K562 (cell line): ENCODE data around the gene ESD. TPM values are rescaled to one million over a fixed set of nuclear protein-coding genes. Genes with fewer than 3 reads are reported as not detected.

ENCODE experiments used
- ATAC-seq: fragments of 200-7000 bp; cut with Tn5 transposase; 3 replicates; pipeline ENCODE4 v1.9.1; 2020; ENCODE audit warnings: moderate library complexity
- BruUV-seq: library from RNA; stranded (reverse); fragments of 400-500 nt; replicated peaks from 2 replicates; lab custom pipeline; 2021; lab: Mats Ljungman, UMichigan
- CTCF ChIA-PET: fragments of 300-600 bp; formaldehyde crosslinking; extraction: SDS; loops from one replicate; lab custom pipeline; 2021; ENCODE audit warnings: low intra/inter-chr PET ratio; lab: Yijun Ruan, JAX
- POLR2A ChIA-PET: fragments of 300-600, 350-650 bp; sonication (Branson Sonifier 250); formaldehyde crosslinking; extraction: SDS; loops from one replicate; lab custom pipeline; 2021; ENCODE audit warnings: antibody characterized with exemption, inconsistent platforms; lab: Yijun Ruan, JAX
- DNase-seq, 4 experiments: peaks; one replicate each; pipeline versions ENCODE4 v3.0.0 to v3.0.0-alpha.2; 2011 to 2018; ENCODE audit warnings: low spot score in 3 of 4, mixed read lengths in 3 of 4; ENCODE audit errors: extremely low read depth in 1 of 4
- FAIRE-seq: peaks from 2 replicates; lab custom pipeline; 2011; peaks lifted over from hg19 to GRCh38; lab: Jason Lieb, UNC
- H2AFZ ChIP-seq: 2 replicates; pipeline ENCODE4 v1.6.0; 2011; ENCODE audit warnings: low read depth, low read length, control low read depth, inconsistent platforms
- H3K27ac ChIP-seq: fragments of 200-600 bp; 3 replicates; pipeline ENCODE4 v1.8.0; 2011; ENCODE audit warnings: low read depth, mild to moderate bottlenecking, control low read depth, inconsistent platforms, low read length, moderate library complexity, mixed read lengths; ENCODE audit errors: extremely low read depth
- H3K27me3 ChIP-seq, 2 experiments: fragments of 300-600 bp in 1 of 2; 2 replicates in 1 of 2; 3 replicates in 1 of 2; pipeline versions ENCODE4 v1.6.0 to v1.8.0; 2011; ENCODE audit warnings: inconsistent platforms in 2 of 2, low read length in 2 of 2, mild to moderate bottlenecking in 1 of 2, mixed read lengths in 1 of 2, moderate library complexity in 1 of 2; ENCODE audit not compliant: control insufficient read depth in 2 of 2, insufficient read depth in 2 of 2
- H3K36me3 ChIP-seq: fragments of 300-600 bp; 3 replicates; pipeline ENCODE4 v1.8.0; 2011; ENCODE audit warnings: mild to moderate bottlenecking, low read length, inconsistent platforms; ENCODE audit not compliant: control insufficient read depth, insufficient read depth
- H3K4me1 ChIP-seq, 2 experiments: fragments of 200-600 bp in 1 of 2; replicated peaks in 1 of 2; 2 replicates in 1 of 2; 3 replicates in 1 of 2; pipeline versions ENCODE4 v1.5.1 to v1.8.0; 2011; ENCODE audit warnings: inconsistent platforms in 2 of 2, low read length in 2 of 2, mild to moderate bottlenecking in 1 of 2, mixed read lengths in 1 of 2, moderate library complexity in 1 of 2; ENCODE audit not compliant: control insufficient read depth in 2 of 2, insufficient read depth in 2 of 2
- H3K4me2 ChIP-seq: 2 replicates; pipeline ENCODE4 v1.6.1; 2011; ENCODE audit warnings: low read length, control low read depth, inconsistent platforms, mixed read lengths; ENCODE audit not compliant: insufficient read depth
- H3K4me3 ChIP-seq: fragments of 200-600 bp; sonication (generic), shearing (Covaris generic); 2 replicates; pipeline ENCODE4 v1.5.1; 2016; ENCODE audit warnings: control low read depth, inconsistent platforms
- H3K79me2 ChIP-seq: fragments of 200-600 bp; 3 replicates; pipeline ENCODE4 v1.8.0; 2011; ENCODE audit warnings: low read length, inconsistent platforms; ENCODE audit not compliant: control insufficient read depth, insufficient read depth
- H3K9ac ChIP-seq, 2 experiments: 2 replicates each; pipeline versions ENCODE4 v1.6.0 to v1.6.1; 2011; ENCODE audit warnings: low read depth in 2 of 2, low read length in 2 of 2, control low read depth in 1 of 2, inconsistent platforms in 1 of 2, mild to moderate bottlenecking in 1 of 2, mixed read lengths in 1 of 2; ENCODE audit not compliant: insufficient read depth in 1 of 2
- H3K9me1 ChIP-seq: one replicate; pipeline ENCODE4 v1.6.0; 2011; ENCODE audit warnings: inconsistent platforms, mild to moderate bottlenecking, low read length, moderate library complexity; ENCODE audit not compliant: control insufficient read depth, insufficient read depth
- H3K9me3 ChIP-seq: replicated peaks from 2 replicates; pipeline ENCODE4 v1.5.1; 2011; ENCODE audit warnings: low read depth, low read length, inconsistent platforms; ENCODE audit not compliant: control insufficient read depth, insufficient read depth
- H4K20me1 ChIP-seq: replicated peaks from 2 replicates; pipeline ENCODE4 v1.6.1; 2011; ENCODE audit warnings: low read length, inconsistent platforms, mixed read lengths; ENCODE audit not compliant: control insufficient read depth, insufficient read depth
- ATF4 ChIP-seq: fragments of 450-650 bp; formaldehyde crosslinking; IDR thresholded peaks from 2 replicates; pipeline ENCODE4 v1.4.0; 2022; ENCODE audit warnings: mild to moderate bottlenecking, moderate library complexity
- CCNT2 ChIP-seq: IDR thresholded peaks from 2 replicates; pipeline ENCODE4 v1.6.1; 2011; ENCODE audit warnings: borderline replicate concordance, low read depth, mild to moderate bottlenecking, moderate library complexity, mixed read lengths, low read length; ENCODE audit not compliant: insufficient read length; ENCODE audit errors: extremely low read depth
- DACH1 ChIP-seq: fragments of 450-650 bp; IDR thresholded peaks from 2 replicates; pipeline ENCODE4 v1.6.1; 2018; ENCODE audit not compliant: partially characterized antibody
- EGR1 ChIP-seq: fragments of 450-650 bp; conservative IDR thresholded peaks from 2 replicates; pipeline ENCODE4 v1.6.1; 2017; ENCODE audit warnings: mild to moderate bottlenecking
- HBP1 ChIP-seq: fragments of 450-650 bp; formaldehyde crosslinking; IDR thresholded peaks from 2 replicates; pipeline ENCODE4 v1.4.0; 2022; ENCODE audit warnings: missing genetic modification characterization
- NCOA6 ChIP-seq: fragments of 450-650 bp; IDR thresholded peaks from 2 replicates; pipeline ENCODE4 v1.6.1; 2017; ENCODE audit warnings: mild to moderate bottlenecking
- RFX1 ChIP-seq: fragments of 450-650 bp; IDR thresholded peaks from 2 replicates; pipeline ENCODE4 v1.6.1; 2016; ENCODE audit warnings: mild to moderate bottlenecking, moderate library complexity
- TAF15 ChIP-seq: fragments of 200-400 bp; formaldehyde crosslinking; IDR thresholded peaks from 2 replicates; pipeline ENCODE4 v1.6.1; 2017; ENCODE audit warnings: mild to moderate bottlenecking, low read depth, low read length, moderate library complexity
- THRAP3 ChIP-seq: fragments of 450-650 bp; IDR thresholded peaks from 2 replicates; pipeline ENCODE4 v1.6.1; 2016; ENCODE audit warnings: mild to moderate bottlenecking, inconsistent platforms, borderline replicate concordance
- ZNF41 ChIP-seq: fragments of 250-450 bp; sonication (Bioruptor Pico); conservative IDR thresholded peaks from 2 replicates; pipeline ENCODE4 v1.4.0; 2020; ENCODE audit warnings: mild to moderate bottlenecking
- ZNF77 ChIP-seq: fragments of 250-450 bp; sonication (Bioruptor Pico); IDR thresholded peaks from 2 replicates; pipeline ENCODE4 v1.5.0; 2020
- WGBS: fragments of 100-300 bp; shearing (Covaris generic); methylation state at CpG from one replicate; pipeline ENCODE4 v1.1.6; 2016; ENCODE audit warnings: low coverage, mixed read lengths; ENCODE audit not compliant: insufficient coverage; ENCODE audit errors: missing lambda C conversion rate; 5-methylcytosine and 5-hydroxymethylcytosine counted together
- in situ Hi-C: fragments of 300-500 bp; cut with MboI; formaldehyde crosslinking; loops from 4 replicates; pipeline ENCODE4 v1.15.0; 2018; ENCODE audit warnings: inconsistent platforms, mixed read lengths
- intact Hi-C: fragments of 100-400 bp; cut with micrococcal nuclease; formaldehyde crosslinking; loops from 2 replicates; pipeline ENCODE4 v1.14.2; 2022
- polyA plus RNA-seq, 8 experiments: library from polyadenylated mRNA; depleted of rRNA in 4 of 8; stranded (reverse) in 5 of 8; unstranded in 3 of 8; fragments of >200 nt; fragmentation: Nextera tagmentation in 2 of 8; fragmentation: Illumina TruSeq in 1 of 8; extraction: Ambion mirVana in 2 of 8; extraction: Trizol in 1 of 8; gene quantifications; 2 replicates each; pipeline versions ENCODE4 v1.2.1 to v1.2.3, GENCODE V29; 2011 to 2014; ENCODE audit warnings: inconsistent platforms in 1 of 8, missing spikeins in 1 of 8
- total RNA-seq, 7 experiments: library from RNA; depleted of rRNA in 6 of 7; stranded (reverse); fragments of >200 nt in 6 of 7; fragmentation: Illumina TruSeq in 2 of 7; extraction: Trizol in 2 of 7; gene quantifications; 2 replicates each; pipeline versions ENCODE4 v1.2.1 to v1.2.3, GENCODE V29; 2011 to 2021; ENCODE audit warnings: low replicate concordance in 1 of 7

The ESD gene
- total and polyA plus RNA-seq, 9 of the 15 experiments (the other 6 are each of a cell fraction or from before 2014, with no cell fraction given): 88.9 to 402 (median 232) TPM

- TF ChIP-seq ZNF77 (CRISPR knock-in tag) (no peak), ZNF41 (CRISPR knock-in tag) (no peak)
These were observed 48.2 kb upstream of the ESD start (continued) for GRCh38 chr13:46845146-46845545.

GRCh38 chr13:46844431-46844830 is 47.5 kb upstream of the ESD start:
- Histone ChIP-seq H3K9me1 (no peaks in the 10 kb centered on the region), H3K4me3 (no peak overlapping the region), H3K9ac (no peak overlapping the region), H4K20me1 (no peaks in the 10 kb centered on the region), H3K79me2 (no peaks in the 10 kb centered on the region), H3K27ac (no peak overlapping the region)
- in situ Hi-C loops: no loop called here
- TF ChIP-seq NCOA6 (no peak), THRAP3 (no peak), ATF4 (CRISPR knock-in tag) (no peak), RFX1 (no peak), TAF15 (no peak), DACH1 (no peak), CCNT2 (no peak), HBP1 (CRISPR knock-in tag) (no peak), EGR1 (no peak)
- TF ChIP-seq, all 486 proteins: peak for 0
- Histone ChIP-seq H3K36me3 (no peaks in the 10 kb centered on the region), H3K9me3 (no peaks in the 10 kb centered on the region), H3K4me2 (no peak overlapping the region), H3K27me3 (0 out of 5 replicates have a peak, but pooled peaks cover 0 to 3% of the 10 kb centered on the region in 2 experiments), H2AFZ (no peak overlapping the region), H3K4me1 (no peaks in the 10 kb centered on the region)
- FAIRE-seq: no peak
- DNase-seq: no peak
- intact Hi-C loops: no loop called here
- WGBS: 0% methylated on average over 4 of the region's 4 CpGs
- no peak for ATAC-seq
- CTCF ChIA-PET: no interaction called here
- POLR2A ChIA-PET: interaction anchor here (0.7 kb wide), 1 partner anchor 13 kb away, joined by 3 read pairs; no protein-coding TSS in a partner anchor
- no TSS peak for BruUV-seq
